ENCODE results near the gene AP4S1. TPM values are rescaled to one million over a fixed set of nuclear protein-coding genes. Genes with fewer than 3 reads are reported as not detected.
"Not testable (repeated sequence)": the region's sequence is repeated elsewhere in the genome, so short reads cannot be mapped to it uniquely, and the experiment has no call there.

The AP4S1 gene
- total RNA-seq, 6 donors from 2014 or later, result 5.3 to 11.1 (median 6.7) TPM

DNA sequence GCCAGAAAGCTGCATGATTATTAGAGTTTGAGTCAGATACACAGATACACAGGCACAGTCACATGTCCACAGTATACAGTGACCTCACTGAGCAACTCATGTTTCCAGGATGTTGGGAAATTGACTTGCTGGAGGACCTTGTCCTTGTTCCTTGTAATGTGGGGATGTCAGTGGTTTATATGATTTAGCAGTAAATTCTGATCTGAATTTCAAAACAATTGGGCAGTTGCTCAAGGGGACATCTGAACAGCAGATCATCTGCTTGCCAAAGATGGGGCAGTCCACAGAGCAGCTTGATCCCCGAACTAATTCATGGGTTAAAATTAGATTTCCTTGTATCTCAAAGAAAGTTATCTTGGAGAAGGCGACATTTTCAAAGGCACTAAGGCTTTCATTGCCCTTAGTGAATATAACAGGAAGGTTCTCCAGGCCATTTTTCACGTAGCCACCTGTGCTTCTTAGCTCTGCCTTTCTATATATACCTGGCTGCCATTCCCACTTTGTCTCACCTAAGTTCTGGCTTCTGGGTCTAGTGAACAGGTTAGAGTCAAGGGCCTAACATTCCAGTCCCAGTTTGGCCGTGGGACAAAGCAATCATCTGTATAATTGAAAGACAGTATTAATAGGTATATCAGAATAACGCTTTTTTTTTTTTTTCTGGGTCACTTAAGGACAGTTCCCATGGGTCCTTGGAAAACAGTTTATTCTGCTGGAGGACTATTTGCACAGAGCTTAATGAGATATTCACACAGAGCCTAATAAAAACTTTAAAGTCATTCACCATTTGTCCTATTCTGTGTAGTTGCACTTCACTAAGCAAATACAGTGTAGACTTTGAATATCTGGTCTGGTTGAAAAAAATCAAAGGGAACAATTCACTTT lies 65.7 kb downstream of the AP4S1 start:
- Histone ChIP-seq H3K4me3 (no peak overlapping the region), H3K27ac (peak overlapping the region; percentile 71 to 78 (median 76)), H3K4me1 (peaks cover 9 to 18% (median 12%) of the 10 kb centered on the region in 4 donors), H3K27me3 (no peaks in the 10 kb centered on the region), H3K9me3 (no peaks in the 10 kb centered on the region), H3K36me3 (peaks cover 0 to 2% (median 0%) of the 10 kb centered on the region in 4 donors)
- peak in 1 of 2 donors; percentile 75 for DNase-seq
- 64 to 72% methylated on average over 5 of the region's 5 CpGs for WGBS, 2 donors
- TF ChIP-seq CTCF (IDR thresholded peaks at IDR 0.05) (no peak), POLR2AphosphoS5 (IDR thresholded peaks at IDR 0.05) (peak; percentile 35 to 55), POLR2A (IDR thresholded peaks at IDR 0.05) (peak in 1 of 4 donors; percentile 34), EP300 (IDR thresholded peaks at IDR 0.05) (peak in 1 of 4 donors; percentile 85)
- ATAC-seq (ENCODE audit: low FRiP score in 2 of 2), result peak; percentile 84 to 94

DNA sequence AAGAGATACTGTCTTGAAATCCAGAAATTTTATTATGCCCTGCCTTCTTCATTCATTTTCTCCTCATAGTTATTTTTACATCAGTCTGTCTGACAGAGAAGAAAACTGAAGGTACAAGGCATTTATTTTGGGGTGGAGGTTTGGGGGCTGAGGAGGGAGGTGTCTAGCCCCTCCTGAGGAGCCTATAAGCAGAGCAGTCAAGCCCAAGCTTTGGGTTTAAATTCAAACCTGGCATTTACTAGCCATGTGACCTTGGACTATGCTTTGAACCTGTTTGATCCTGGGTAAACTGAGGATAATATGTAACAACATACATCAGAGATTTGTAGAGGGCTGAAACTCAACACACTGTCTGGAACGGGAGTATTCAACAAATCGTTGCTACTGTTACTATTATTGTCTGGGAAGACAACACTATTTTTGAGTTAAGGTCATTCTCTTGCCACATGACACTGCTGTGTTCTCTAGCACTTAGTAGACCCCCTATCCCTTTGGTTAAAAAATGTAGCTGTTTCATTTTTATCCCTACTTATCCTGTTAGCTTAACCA lies 66.8 kb downstream of the AP4S1 start:
- peaks cover 0 to 8% (median 2%) of the 10 kb centered on the region in 4 donors for H3K36me3 ChIP-seq
- no peak overlapping the region for H3K27ac ChIP-seq
- no peak overlapping the region for H3K4me3 ChIP-seq
- TF ChIP-seq POLR2AphosphoS5 (IDR thresholded peaks at IDR 0.05) (no peak), CTCF (IDR thresholded peaks at IDR 0.05) (no peak), EP300 (IDR thresholded peaks at IDR 0.05) (no peak), POLR2A (IDR thresholded peaks at IDR 0.05) (no peak)
- 89 to 96% methylated on average over 2 of the region's 2 CpGs for WGBS, 2 donors
- no peaks in the 10 kb centered on the region for H3K9me3 ChIP-seq
- no peaks in the 10 kb centered on the region for H3K27me3 ChIP-seq
- DNase-seq, result no peak
- no peak for ATAC-seq (ENCODE audit: low FRiP score in 2 of 2)
- peaks cover 9 to 18% (median 12%) of the 10 kb centered on the region in 4 donors for H3K4me1 ChIP-seq

GRCh38 chr14:31093884-31094839 lies 68.7 kb downstream of the AP4S1 start:
- H3K9me3 ChIP-seq; H3K27me3 ChIP-seq; H3K27ac ChIP-seq; ATAC-seq (ENCODE audit: low FRiP score in 2 of 2); DNase-seq; H3K4me3 ChIP-seq: not testable (repeated sequence)
- Histone ChIP-seq H3K4me1 (peaks cover 9 to 18% (median 12%) of the 10 kb centered on the region in 4 donors), H3K36me3 (peaks cover 0 to 28% (median 18%) of the 10 kb centered on the region in 4 donors)
- 95% methylated on average over 10 of the region's 10 CpGs for WGBS, 2 donors

- H3K36me3 ChIP-seq, result peaks cover 15 to 43% (median 25%) of the 10 kb centered on the region in 4 donors
- not testable (repeated sequence) for H3K27me3 ChIP-seq; H3K27ac ChIP-seq; H3K4me3 ChIP-seq; H3K9me3 ChIP-seq; ATAC-seq (ENCODE audit: low FRiP score in 2 of 2); DNase-seq
- WGBS, 2 donors, result 97 to 100% methylated on average over 8 of the region's 8 CpGs
- H3K4me1 ChIP-seq, result peaks cover 6 to 10% (median 9%) of the 10 kb centered on the region in 4 donors
Observed at GRCh38 chr14:31095817-31096216, 70.4 kb downstream of the AP4S1 start.

- no peak for DNase-seq
- H3K4me1 ChIP-seq, result peaks cover 1 to 6% (median 5%) of the 10 kb centered on the region in 4 donors
- no peaks in the 10 kb centered on the region for H3K9me3 ChIP-seq
- WGBS, 2 donors, result 97% methylated on average over 6 of the region's 6 CpGs
- no peak overlapping the region for H3K27ac ChIP-seq
- peaks cover 19 to 48% (median 30%) of the 10 kb centered on the region in 4 donors for H3K36me3 ChIP-seq
- H3K4me3 ChIP-seq, result no peak overlapping the region
- ATAC-seq (ENCODE audit: low FRiP score in 2 of 2), result no peak
- TF ChIP-seq POLR2A (IDR thresholded peaks at IDR 0.05) (no peak), CTCF (IDR thresholded peaks at IDR 0.05) (no peak)
- no peaks in the 10 kb centered on the region for H3K27me3 ChIP-seq
Observed at GRCh38 chr14:31096255-31096654, 70.8 kb downstream of the AP4S1 start.
